IMR-90 (cell line): ENCODE results near the gene NCKIPSD. TPM values are rescaled to one million over a fixed set of nuclear protein-coding genes. Genes with fewer than 3 reads are reported as not detected.

ENCODE experiments used
- ATAC-seq: fragments of 200-7000 bp; cut with Tn5 transposase; 2 replicates; pipeline ENCODE4 v1.9.1; 2020; ENCODE audit warnings: low read depth, mild to moderate bottlenecking, moderate library complexity
- BruUV-seq: library from RNA; stranded (reverse); fragments of 400-500 nt; replicated peaks from 2 replicates; lab custom pipeline; 2021; lab: Mats Ljungman, UMichigan
- CTCF ChIA-PET: fragments of 300-600 bp; formaldehyde crosslinking; extraction: SDS; loops from one replicate; lab custom pipeline; 2021; ENCODE audit warnings: antibody characterized with exemption; lab: Yijun Ruan, JAX
- POLR2A ChIA-PET: fragments of 300-600 bp; sonication (Branson Sonifier 250); formaldehyde crosslinking; loops from one replicate; lab custom pipeline; 2022; ENCODE audit warnings: antibody characterized with exemption; ENCODE audit not compliant: unreplicated experiment; lab: Charles Lee
- DNase-seq: peaks from one replicate; pipeline ENCODE4 v3.0.0; 2013
- H2AFZ ChIP-seq: replicated peaks from 2 replicates; pipeline ENCODE3; 2013; ENCODE audit warnings: low read length, mild to moderate bottlenecking; ENCODE audit not compliant: poor library complexity
- H2AK5ac ChIP-seq: 2 replicates; pipeline ENCODE4 v1.6.1; 2013; ENCODE audit warnings: low read depth, low read length, inconsistent platforms
- H2AK9ac ChIP-seq: replicated peaks from 2 replicates; pipeline ENCODE3; 2013; ENCODE audit warnings: mild to moderate bottlenecking, low read depth, low read length, moderate library complexity; ENCODE audit not compliant: poor library complexity
- H2BK120ac ChIP-seq: 2 replicates; pipeline ENCODE4 v1.6.1; 2013; ENCODE audit warnings: low read depth, low read length, inconsistent platforms
- H2BK15ac ChIP-seq: 3 replicates; pipeline ENCODE4 v1.6.1; 2013; ENCODE audit warnings: low read depth, low read length, inconsistent platforms
- H2BK20ac ChIP-seq: 2 replicates; pipeline ENCODE4 v1.6.1; 2013; ENCODE audit warnings: low read depth, mild to moderate bottlenecking, inconsistent platforms, low read length, moderate library complexity
- H2BK5ac ChIP-seq: 2 replicates; pipeline ENCODE4 v1.6.1; 2013; ENCODE audit warnings: mild to moderate bottlenecking, low read depth, low read length, inconsistent platforms; ENCODE audit not compliant: poor library complexity, severe bottlenecking
- H3K14ac ChIP-seq: replicated peaks from 2 replicates; pipeline ENCODE4 v1.6.1; 2013; ENCODE audit warnings: low read depth, low read length, inconsistent platforms
- H3K18ac ChIP-seq: 2 replicates; pipeline ENCODE4 v1.6.1; 2013; ENCODE audit warnings: low read depth, low read length, control low read depth
- H3K23ac ChIP-seq: 2 replicates; pipeline ENCODE4 v1.6.1; 2013; ENCODE audit warnings: low read depth, low read length, inconsistent platforms
- H3K27ac ChIP-seq: 2 replicates; pipeline ENCODE4 v1.5.1; 2013; ENCODE audit warnings: mild to moderate bottlenecking, control low read depth, low read length; ENCODE audit not compliant: insufficient read depth
- H3K27me3 ChIP-seq: 2 replicates; pipeline ENCODE4 v1.6.1; 2013; ENCODE audit warnings: low read length; ENCODE audit not compliant: control insufficient read depth, insufficient read depth
- H3K36me3 ChIP-seq: 2 replicates; pipeline ENCODE4 v1.6.1; 2013; ENCODE audit warnings: low read length, mixed read lengths; ENCODE audit not compliant: control insufficient read depth, insufficient read depth
- H3K4ac ChIP-seq: 2 replicates; pipeline ENCODE4 v1.6.1; 2013; ENCODE audit warnings: low read depth, low read length, inconsistent platforms
- H3K4me1 ChIP-seq: 2 replicates; pipeline ENCODE4 v1.6.1; 2013; ENCODE audit warnings: low read length, mixed read lengths; ENCODE audit not compliant: control insufficient read depth, insufficient read depth
- H3K4me2 ChIP-seq: 2 replicates; pipeline ENCODE4 v1.6.1; 2013; ENCODE audit warnings: low read depth, mild to moderate bottlenecking, control low read depth, low read length, moderate library complexity
- H3K4me3 ChIP-seq: 2 replicates; pipeline ENCODE4 v1.5.1; 2013; ENCODE audit warnings: low read depth, mild to moderate bottlenecking, control low read depth, low read length, moderate library complexity; ENCODE audit not compliant: insufficient read depth
- H3K56ac ChIP-seq: 2 replicates; pipeline ENCODE4 v1.6.1; 2013; ENCODE audit warnings: low read length, inconsistent platforms; ENCODE audit not compliant: insufficient read depth; ENCODE audit errors: extremely low read depth
- H3K79me1 ChIP-seq, 2 experiments: 2 replicates each; pipeline ENCODE4 v1.6.1; 2013; ENCODE audit warnings: low read length in 2 of 2, inconsistent platforms in 1 of 2, low read depth in 1 of 2
- H3K9ac ChIP-seq: 2 replicates; pipeline ENCODE4 v1.6.1; 2013; ENCODE audit warnings: low read depth, low read length, control low read depth
- H3K9me1 ChIP-seq: 2 replicates; pipeline ENCODE4 v1.6.1; 2013; ENCODE audit warnings: low read length, inconsistent platforms; ENCODE audit not compliant: insufficient read depth
- H3K9me3 ChIP-seq: 2 replicates; pipeline ENCODE4 v1.6.1; 2013; ENCODE audit warnings: low read length; ENCODE audit not compliant: control insufficient read depth, insufficient read depth
- H4K20me1 ChIP-seq: 2 replicates; pipeline ENCODE4 v1.6.1; 2013; ENCODE audit warnings: low read length, inconsistent platforms; ENCODE audit not compliant: insufficient read depth
- H4K5ac ChIP-seq: 2 replicates; pipeline ENCODE4 v1.6.1; 2013; ENCODE audit warnings: mild to moderate bottlenecking, low read depth, low read length, control low read depth
- H4K8ac ChIP-seq, 2 experiments: 2 replicates each; pipeline ENCODE4 v1.6.1; 2013; ENCODE audit warnings: low read depth in 2 of 2, low read length in 2 of 2, control low read depth in 1 of 2, inconsistent platforms in 1 of 2
- H4K91ac ChIP-seq: 2 replicates; pipeline ENCODE4 v1.6.1; 2013; ENCODE audit warnings: low read depth, low read length, inconsistent platforms; ENCODE audit not compliant: insufficient read depth
- BHLHE40 ChIP-seq: fragments of 150-350 bp; IDR thresholded peaks from 2 replicates; pipeline ENCODE4 v1.6.1; 2016; ENCODE audit warnings: mild to moderate bottlenecking, low read depth, low read length
- CEBPB ChIP-seq: IDR thresholded peaks from 2 replicates; pipeline ENCODE4 v1.6.1; 2012; ENCODE audit warnings: low read depth, low read length, improper control_type of control experiment
- CHD1 ChIP-seq: IDR thresholded peaks from 2 replicates; pipeline ENCODE4 v1.6.1; 2012; ENCODE audit warnings: low read depth, low read length, improper control_type of control experiment
- CTCF ChIP-seq: conservative IDR thresholded peaks from 2 replicates; pipeline ENCODE4 v1.5.1; 2012; ENCODE audit warnings: mild to moderate bottlenecking, low read depth, low read length, improper control_type of control experiment
- FOS ChIP-seq: fragments of 150-350 bp; IDR thresholded peaks from 2 replicates; pipeline ENCODE4 v1.6.1; 2016; ENCODE audit warnings: low read depth, low read length
- MAFK ChIP-seq: IDR thresholded peaks from 2 replicates; pipeline ENCODE4 v1.6.1; 2012; ENCODE audit warnings: low read depth, low read length, improper control_type of control experiment
- MAZ ChIP-seq: IDR thresholded peaks from 2 replicates; pipeline ENCODE4 v1.6.1; 2012; ENCODE audit warnings: low read depth, mild to moderate bottlenecking, low read length, improper control_type of control experiment, moderate library complexity, borderline replicate concordance
- MXI1 ChIP-seq: IDR thresholded peaks from 2 replicates; pipeline ENCODE4 v1.6.1; 2012; ENCODE audit warnings: low read depth, mild to moderate bottlenecking, low read length, moderate library complexity, borderline replicate concordance
- POLR2A ChIP-seq: IDR thresholded peaks from 2 replicates; pipeline ENCODE4 v1.6.1; 2012; ENCODE audit warnings: mild to moderate bottlenecking, low read depth, low read length
- RAD21 ChIP-seq: IDR thresholded peaks from 2 replicates; pipeline ENCODE4 v1.6.1; 2012; ENCODE audit warnings: low read length, improper control_type of control experiment
- RCOR1 ChIP-seq: IDR thresholded peaks from 2 replicates; pipeline ENCODE4 v1.6.1; 2012; ENCODE audit warnings: mild to moderate bottlenecking, low read length, improper control_type of control experiment; ENCODE audit not compliant: insufficient replicate concordance
- RFX5 ChIP-seq: IDR thresholded peaks from 2 replicates; pipeline ENCODE4 v1.8.0; 2012; ENCODE audit warnings: low read depth, mild to moderate bottlenecking, low read length, moderate library complexity
- SMC3 ChIP-seq: fragments of 150-350 bp; IDR thresholded peaks from 2 replicates; pipeline ENCODE4 v1.6.1; 2016; ENCODE audit warnings: low read depth, mild to moderate bottlenecking, antibody characterized with exemption, low read length, moderate library complexity
- USF2 ChIP-seq: fragments of 150-350 bp; IDR thresholded peaks from 2 replicates; pipeline ENCODE4 v1.6.1; 2017; ENCODE audit warnings: mild to moderate bottlenecking, antibody characterized with exemption, low read length, low read depth
- WGBS, 2 experiments: methylation state at CpG; one replicate each; pipeline versions ENCODE4 v1.1.5 to v1.1.7; 2013; ENCODE audit warnings: missing lambda C conversion rate in 2 of 2; ENCODE audit not compliant: insufficient read length in 1 of 2; ENCODE audit errors: extremely low coverage in 2 of 2; 5-methylcytosine and 5-hydroxymethylcytosine counted together
- dilution Hi-C: fragments of 300-500 bp; cut with HindIII; formaldehyde crosslinking; loops from one replicate; pipeline ENCODE4 v1.14.3; 2018; ENCODE audit warnings: low sequenced_read_pairs; ENCODE audit not compliant: unreplicated experiment
- in situ Hi-C: fragments of 300-500 bp; cut with MboI; formaldehyde crosslinking; loops from 3 replicates; pipeline ENCODE4 v1.14.3; 2019; ENCODE audit warnings: low sequenced_read_pairs, inconsistent platforms, mixed read lengths
- intact Hi-C: fragments of 100-400 bp; cut with micrococcal nuclease; formaldehyde crosslinking; loops from 2 replicates; pipeline ENCODE4 v1.10.0; 2022
- polyA plus RNA-seq, 3 experiments: library from polyadenylated mRNA; depleted of rRNA; stranded (reverse); fragments of >200 nt; gene quantifications; 2 replicates each; pipeline ENCODE4 v1.2.3, GENCODE V29; 2012; ENCODE audit warnings: low replicate concordance in 1 of 3
- total RNA-seq: library from RNA; depleted of rRNA; stranded (reverse); fragments of >200 nt; gene quantifications from 2 replicates; pipeline ENCODE4 v1.2.3, GENCODE V29; 2012

Gene NCKIPSD
- total and polyA plus RNA-seq, 2 of the 4 experiments (the other 2 are of a cell fraction) = 21.0 to 38.3 TPM

- no CpG with 5 or more reads among the region's 2 CpGs for WGBS, 2 experiments
- BruUV-seq = no TSS peak
- H2AFZ ChIP-seq = no peak overlapping the region
- peak overlapping the region; percentile 84 for H2BK5ac ChIP-seq
- peaks cover 44% of the 10 kb centered on the region for H3K36me3 ChIP-seq
- no peak overlapping the region for H2BK15ac ChIP-seq
- ChIA-PET CTCF (interaction anchor here (0.5 to 0.6 kb wide), 2 partner anchors 9 to 65 kb away, joined by 3 to 4 read pairs; no protein-coding TSS in a partner anchor), POLR2A (interaction anchor here (0.5 kb wide), 1 partner anchor 70 kb away, joined by 11 read pairs; no protein-coding TSS in a partner anchor)
- no peak overlapping the region for H2AK5ac ChIP-seq
- 0 out of 2 replicates have a peak overlapping the region, but pooled peaks have one; percentile 1 for H3K23ac ChIP-seq
- no peak overlapping the region for H3K18ac ChIP-seq
- TF ChIP-seq RAD21 (no peak), USF2 (no peak), FOS (no peak), MAFK (no peak), BHLHE40 (peak; percentile 52; the same call in 1 of the 2 replicates), RFX5 (no peak), MAZ (no peak), CHD1 (no peak), SMC3 (no peak), CEBPB (peak; percentile 70), CTCF (no peak), RCOR1 (no peak), MXI1 (peak; percentile 44; the same call in 1 of the 2 replicates), POLR2A (no peak)
- in situ Hi-C loops (no loop called here), dilution Hi-C loops (no loop called here), intact Hi-C loops (no loop called here)
- no peak overlapping the region for H4K91ac ChIP-seq
- no peak overlapping the region for H4K5ac ChIP-seq
- no peak overlapping the region for H2BK20ac ChIP-seq
- no peak overlapping the region for H2AK9ac ChIP-seq
- H3K9me1 ChIP-seq = peaks cover 37% of the 10 kb centered on the region
- H3K56ac ChIP-seq = no peak overlapping the region
- H3K14ac ChIP-seq = no peak overlapping the region
- H2BK120ac ChIP-seq = no peak overlapping the region
- H3K9ac ChIP-seq = no peak overlapping the region
- DNase-seq (peak; percentile 75), ATAC-seq (peak; percentile 72)
- H4K20me1 ChIP-seq = peaks cover 97% of the 10 kb centered on the region
- peaks cover 3 to 65% of the 10 kb centered on the region in 2 experiments for H3K79me1 ChIP-seq
- no peak overlapping the region for H3K4ac ChIP-seq
- H3K9me3 ChIP-seq = no peaks in the 10 kb centered on the region
- H3K4me3 ChIP-seq = no peak overlapping the region
- no peak overlapping the region for H4K8ac ChIP-seq
- no peak overlapping the region for H3K4me2 ChIP-seq
- H3K27ac ChIP-seq = peak overlapping the region; percentile 72; the same call in 1 of the 2 replicates
- peaks cover 13% of the 10 kb centered on the region for H3K4me1 ChIP-seq
- H3K27me3 ChIP-seq = no peaks in the 10 kb centered on the region
Measured at GRCh38 chr3:48708481-48708889, 22.8 kb upstream of the NCKIPSD start.
